Activated naive CD4-positive, alpha-beta T cell treated with Interleukin-2 at 50 U/mL for 16 hours (primary cell): ENCODE data around the gene PSTK.

Experiments used
- DNase-seq: peaks from one replicate; pipeline ENCODE4 v3.0.0-alpha.2; 2020

The PSTK gene

DNA sequence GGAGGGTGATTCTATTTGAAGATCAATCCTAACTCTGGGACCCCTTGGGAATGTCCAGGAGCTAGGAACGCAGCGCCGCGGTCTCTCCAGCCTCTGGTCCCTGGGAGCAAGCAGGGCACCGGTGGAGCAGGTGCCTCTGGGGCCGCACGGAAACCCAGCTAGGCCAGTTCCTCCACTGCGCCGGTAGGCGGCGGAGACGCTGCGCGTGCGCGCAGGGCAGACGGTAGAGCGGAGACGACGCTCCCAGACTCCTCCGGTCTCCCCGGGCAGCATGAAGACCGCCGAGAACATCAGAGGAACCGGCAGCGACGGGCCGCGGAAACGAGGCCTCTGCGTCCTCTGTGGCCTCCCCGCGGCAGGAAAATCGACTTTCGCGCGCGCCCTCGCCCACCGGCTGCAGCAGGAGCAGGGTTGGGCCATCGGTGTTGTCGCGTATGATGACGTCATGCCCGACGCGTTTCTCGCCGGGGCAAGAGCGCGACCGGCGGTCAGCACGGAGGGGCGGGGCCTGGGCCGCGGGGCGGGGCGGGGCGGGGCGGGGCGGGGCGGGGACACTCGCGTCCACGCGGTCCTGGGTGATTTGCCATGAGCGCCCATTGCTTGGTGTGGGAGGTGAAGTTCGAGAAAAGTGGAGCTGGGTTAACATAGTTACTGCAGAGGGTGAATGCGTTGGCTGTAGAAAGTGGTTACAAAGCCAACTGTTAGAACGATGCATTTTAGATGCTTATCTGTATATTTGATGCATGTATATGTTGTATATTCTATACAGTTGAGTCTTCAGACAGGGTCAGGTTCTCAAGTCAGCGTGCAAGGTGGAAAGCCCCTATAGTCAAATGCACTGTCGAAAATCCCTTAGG is at the start of gene PSTK:
PSTK (plus strand) TSS at position 193 of the 857 bp plus-strand sequence; CDS start at position 272, 79 bp downstream.
- DNase-seq: peak; percentile 87

DNA sequence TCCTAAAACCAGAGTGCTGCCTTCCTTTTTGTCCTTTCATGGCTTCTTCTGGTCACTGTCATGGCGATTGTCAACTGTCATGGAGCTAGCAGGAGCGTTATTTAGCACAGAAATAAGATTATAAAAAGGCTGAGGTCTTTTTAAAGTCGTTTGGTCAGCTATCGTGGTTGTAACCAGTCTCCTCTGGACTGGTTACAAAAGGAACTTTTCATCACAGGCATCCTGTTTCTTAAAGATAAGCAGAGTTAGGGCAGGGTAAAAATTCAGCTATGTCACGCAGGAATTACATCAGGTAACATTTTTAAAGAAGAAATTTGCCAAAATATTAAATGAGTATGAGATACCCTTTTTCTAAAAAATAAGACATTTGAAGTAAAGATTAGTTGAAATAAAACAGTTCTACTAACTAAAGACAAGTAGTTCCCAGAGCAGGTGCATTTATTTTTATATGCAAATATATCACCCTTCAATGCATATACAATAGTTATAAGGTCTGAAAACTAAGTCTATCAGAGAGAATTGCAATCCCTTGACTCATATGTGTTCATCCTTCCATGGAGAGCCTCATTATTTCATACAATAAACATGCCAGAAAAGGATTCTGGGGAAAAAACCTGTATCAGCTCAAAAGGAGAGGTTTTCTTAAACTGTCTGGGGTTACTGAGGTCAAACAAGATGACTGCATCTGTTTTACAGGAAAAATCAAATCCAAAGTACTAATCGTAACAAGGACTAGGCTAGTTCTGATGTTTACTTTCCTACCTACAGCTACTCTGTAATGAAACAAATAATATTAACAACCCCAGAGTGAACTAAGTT is 48.9 kb upstream of the PSTK start:
- DNase-seq: no peak

- DNase-seq: no peak
These were observed 40.9 kb upstream of the PSTK start for GRCh38 chr10:122939133-122939855.

DNA sequence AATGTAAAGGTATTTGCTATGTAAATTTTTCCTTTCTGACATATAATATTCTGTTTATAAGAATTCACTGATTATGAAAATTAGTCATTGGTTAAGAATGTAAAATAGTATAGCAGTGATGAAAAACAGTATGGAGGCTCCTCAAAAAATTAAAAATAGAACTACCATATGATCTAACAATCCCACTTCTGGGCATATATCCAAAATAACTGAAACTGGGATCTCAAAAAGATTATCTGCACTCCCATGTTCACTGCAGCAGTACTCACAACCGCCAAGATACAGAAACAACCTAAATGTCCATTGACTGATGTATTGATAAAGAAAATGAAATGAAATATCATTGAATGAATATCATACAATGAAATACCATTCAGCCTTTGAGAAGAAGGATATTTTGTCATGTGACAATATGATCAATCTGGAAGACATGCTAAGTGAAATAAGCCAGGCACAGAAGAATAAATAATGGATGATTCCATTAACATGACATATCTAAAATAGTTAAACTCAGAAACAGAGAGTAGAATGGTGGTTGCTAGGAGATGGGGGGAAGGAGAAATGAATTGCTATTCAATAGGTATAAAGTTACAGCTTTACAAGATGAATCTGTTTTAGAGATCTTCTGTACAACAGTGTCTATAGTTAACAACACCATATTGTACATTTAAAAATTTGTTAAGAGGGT is 40.2 kb upstream of the PSTK start:
- DNase-seq: no peak

DNA sequence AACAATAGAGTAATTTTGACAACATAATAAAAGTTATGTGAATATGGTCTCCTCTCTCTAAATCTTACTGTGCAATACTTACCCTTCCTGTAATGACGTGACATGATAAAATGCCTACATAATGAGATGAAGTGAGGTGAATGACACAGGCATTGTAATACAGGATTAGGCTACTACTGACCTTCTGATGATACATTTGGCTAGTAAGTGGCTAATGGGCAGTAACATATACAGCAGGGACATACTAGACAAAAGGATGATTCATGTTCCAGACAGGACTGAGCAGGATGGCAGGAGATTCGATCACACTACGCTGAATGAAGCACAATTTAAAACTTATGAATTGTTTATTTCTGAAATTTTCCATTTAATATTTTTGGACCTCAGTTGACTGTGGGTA is 30.9 kb upstream of the PSTK start:
- no peak for DNase-seq

- peak; percentile 98 for DNase-seq
These were observed 26.1 kb upstream of the PSTK start, which contains the start of gene C10orf88 for GRCh38 chr10:122953902-122954730. C10orf88 (minus strand) TSS chr10:122954227; CDS start chr10:122954178, 49 bp downstream.

GRCh38 chr10:122954731-122955050 is 25.5 kb upstream of the PSTK start:
- DNase-seq: no peak

- DNase-seq: no peak
These were observed 24.3 kb upstream of the PSTK start for GRCh38 chr10:122955892-122956291.

DNA sequence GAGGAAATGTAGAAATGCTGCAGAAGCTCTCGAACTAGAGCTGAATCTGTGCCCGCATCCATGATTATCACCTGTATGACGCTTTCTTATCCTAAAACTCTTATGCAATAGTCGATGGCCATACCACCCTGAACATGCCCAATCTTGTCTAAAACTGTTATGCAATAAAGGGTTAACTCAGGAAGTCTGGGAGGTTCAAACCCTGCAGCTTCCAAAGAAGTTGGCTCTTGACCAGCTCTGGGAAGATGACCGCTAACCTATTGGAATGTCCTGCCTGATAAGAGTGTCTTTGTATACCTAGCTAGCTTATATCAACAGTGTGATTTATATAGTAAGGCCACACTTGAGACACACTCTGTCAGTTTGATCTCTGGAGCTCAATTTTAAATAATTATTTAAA is 22.7 kb upstream of the PSTK start:
- DNase-seq: no peak

GRCh38 chr10:122962405-122962804 is 17.8 kb upstream of the PSTK start:
- DNase-seq: no peak

DNA sequence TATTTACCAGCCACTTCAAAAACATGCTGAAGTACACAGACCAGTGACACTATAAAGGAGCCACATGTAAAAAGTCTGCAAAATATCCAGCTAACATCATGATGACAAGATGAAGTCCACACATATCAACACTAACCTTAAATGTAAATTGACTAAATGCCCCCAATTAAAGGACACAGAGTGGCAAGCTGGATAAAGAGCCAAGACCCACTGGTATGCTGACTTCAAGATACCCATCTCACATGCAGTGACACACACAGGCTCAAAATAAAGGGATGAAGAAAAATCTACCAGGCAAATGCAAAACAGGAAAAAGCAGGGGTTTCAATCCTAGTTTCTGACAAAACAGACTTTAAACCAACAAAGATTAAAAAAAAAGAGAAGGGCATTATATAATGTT is 13.3 kb upstream of the PSTK start:
- DNase-seq: no peak

- no peak for DNase-seq
These were observed 11.5 kb upstream of the PSTK start for GRCh38 chr10:122968698-122969097.

- no peak for DNase-seq
These were observed 6.2 kb upstream of the PSTK start for GRCh38 chr10:122974023-122974422.

- DNase-seq: no peak
These were observed 5.6 kb upstream of the PSTK start for GRCh38 chr10:122974543-122975064.

- DNase-seq: no peak
These were observed 864 bp downstream of the PSTK start for GRCh38 chr10:122981066-122981464.

DNA sequence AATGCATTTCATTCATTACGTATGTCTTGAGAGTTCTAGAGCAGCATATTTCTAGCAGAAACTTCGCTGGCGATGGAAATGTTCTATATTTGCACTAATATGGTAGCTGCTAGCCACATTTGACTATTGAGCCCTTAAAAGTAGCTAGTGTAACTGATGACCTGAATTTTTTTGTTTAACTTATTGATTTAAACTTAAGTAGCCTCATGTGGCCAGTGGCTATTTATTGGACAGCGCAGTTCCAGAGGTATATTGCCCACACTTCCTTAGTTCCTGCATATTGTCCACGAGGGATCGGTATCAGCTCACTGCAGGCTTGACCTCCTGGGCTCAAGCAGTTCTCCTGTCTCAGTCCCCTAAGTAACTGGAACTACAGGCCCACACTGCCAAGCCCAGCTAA is 3.7 kb downstream of the PSTK start:
- no peak for DNase-seq

- DNase-seq: no peak
These were observed 4.5 kb downstream of the PSTK start for GRCh38 chr10:122984708-122985107.

GRCh38 chr10:122986335-122986734 is 6.1 kb downstream of the PSTK start:
- DNase-seq: no peak

DNA sequence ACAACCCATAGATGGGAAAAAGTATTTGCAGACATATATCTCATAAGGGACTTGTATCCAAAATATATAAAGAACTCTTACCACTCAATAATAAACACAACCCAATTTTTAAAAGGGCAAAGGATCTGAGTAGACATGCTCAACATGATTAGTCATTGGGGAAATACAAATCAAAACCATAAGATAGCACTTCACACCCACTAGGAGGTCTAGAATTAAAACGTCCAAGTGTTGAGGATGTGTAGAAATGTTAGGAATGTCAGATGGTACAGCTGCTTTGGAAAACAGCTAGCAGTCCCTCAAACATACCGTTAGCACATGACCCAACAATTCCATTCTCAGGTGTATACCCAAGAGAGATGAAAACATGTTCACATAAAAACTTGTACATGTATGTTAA is 8.3 kb downstream of the PSTK start:
- no peak for DNase-seq

DNA sequence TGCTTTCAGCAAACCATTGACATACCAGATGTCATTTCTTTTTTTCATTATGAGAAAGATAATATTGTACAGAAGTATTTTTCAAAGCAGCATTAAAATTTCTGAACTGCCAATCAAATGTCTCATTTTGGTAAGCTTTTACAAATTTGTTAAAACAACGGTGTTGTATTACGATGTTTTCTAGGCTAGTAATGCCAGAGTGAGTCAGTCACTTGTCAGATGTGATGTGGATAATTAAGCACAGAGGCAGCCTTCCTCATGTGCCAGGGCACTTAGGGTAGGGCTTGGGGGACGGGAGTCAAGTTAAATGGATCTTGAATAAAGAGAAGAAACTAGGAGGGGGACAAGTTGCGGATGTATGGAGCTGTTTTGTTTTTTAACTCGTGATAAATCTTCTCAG is 10.1 kb downstream of the PSTK start:
- no peak for DNase-seq

GRCh38 chr10:122992031-122992585 is 11.9 kb downstream of the PSTK start:
- DNase-seq: no peak
